Duodenal mucosa (tissue), 2 donors: ENCODE results near the gene RFFL.
A peak's percentile ranks its signal among the peaks of the same experiment; 100 is the strongest.

ENCODE experiments used
- H3K27ac ChIP-seq: one replicate; pipeline ENCODE4 v1.7.0; 2013; ENCODE audit warnings: low read depth, low read length
- H3K27me3 ChIP-seq, 2 donors: one replicate each; pipeline ENCODE4 v1.7.0; 2013; ENCODE audit warnings: low read length in 2 of 2, control low read depth in 1 of 2; ENCODE audit not compliant: insufficient read depth in 2 of 2, control insufficient read depth in 1 of 2
- H3K36me3 ChIP-seq, 2 donors: one replicate each; pipeline ENCODE4 v1.7.0; 2013; ENCODE audit warnings: low read length in 2 of 2, control low read depth in 1 of 2; ENCODE audit not compliant: insufficient read depth in 2 of 2, control insufficient read depth in 1 of 2
- H3K4me1 ChIP-seq, 2 donors: one replicate each; pipeline ENCODE4 v1.7.0; 2013; ENCODE audit warnings: low read length in 2 of 2, control low read depth in 1 of 2; ENCODE audit not compliant: insufficient read depth in 2 of 2, control insufficient read depth in 1 of 2
- H3K4me3 ChIP-seq, 2 donors: one replicate each; pipeline ENCODE4 v1.7.0; 2013; ENCODE audit warnings: low read length in 2 of 2, low read depth in 1 of 2
- H3K9ac ChIP-seq, 2 donors: one replicate each; pipeline ENCODE4 v1.7.0; 2013; ENCODE audit warnings: low read length in 2 of 2, low read depth in 1 of 2
- H3K9me3 ChIP-seq, 2 donors: one replicate each; pipeline ENCODE4 v1.7.0; 2013; ENCODE audit warnings: low read length in 2 of 2, control low read depth in 1 of 2; ENCODE audit not compliant: control insufficient read depth in 1 of 2

The RFFL gene

DNA sequence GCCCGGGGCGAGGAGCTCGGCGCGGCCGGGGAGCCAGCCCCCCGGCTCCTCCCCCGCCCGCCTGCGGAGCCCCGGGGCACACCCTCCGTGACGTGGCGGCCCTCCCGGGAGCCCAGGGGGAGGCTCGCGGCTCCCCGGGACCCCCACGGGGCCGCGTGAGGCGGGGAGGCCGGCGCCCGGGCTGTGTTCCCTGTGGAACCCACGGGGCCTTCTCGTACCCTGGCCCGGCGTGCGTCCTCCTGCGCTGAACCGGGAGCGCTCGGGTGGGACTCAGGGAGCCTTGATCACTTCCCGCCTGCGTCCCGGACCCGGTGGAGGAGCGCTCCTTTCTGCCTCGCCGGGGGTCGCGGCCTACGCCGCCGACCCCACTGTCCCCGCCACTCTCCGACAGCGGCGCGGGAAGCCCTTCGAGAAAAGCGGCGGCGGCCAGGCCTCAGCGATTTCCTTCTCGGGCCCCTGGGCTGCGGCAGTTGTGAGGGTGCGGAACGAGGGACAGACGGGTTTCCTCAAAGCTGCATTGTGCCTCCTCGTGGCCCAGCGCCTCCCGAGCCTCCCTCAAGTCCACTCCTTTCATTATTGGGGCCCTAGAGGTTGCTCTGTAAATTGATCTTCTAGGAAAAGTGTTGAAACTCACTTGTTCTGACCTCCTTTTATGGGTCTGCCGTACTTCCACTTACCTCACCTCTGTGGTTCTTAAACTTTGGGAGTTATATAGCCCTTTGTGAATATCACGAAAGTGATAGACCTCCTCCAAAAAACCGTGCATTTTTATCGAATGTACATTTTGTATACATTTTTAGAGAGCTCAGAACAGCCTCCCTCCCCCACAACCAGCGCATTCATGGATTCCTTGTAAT, 82.6 kb downstream of the RFFL start:
- Histone ChIP-seq H3K27me3 (no peaks in the 10 kb centered on the region), H3K9me3 (no peaks in the 10 kb centered on the region), H3K9ac (peak overlapping the region; percentile 83 to 86), H3K27ac (peak overlapping the region; percentile 94), H3K4me1 (peaks cover 11 to 17% of the 10 kb centered on the region in 2 donors), H3K36me3 (peaks cover 0 to 11% of the 10 kb centered on the region in 2 donors), H3K4me3 (peak overlapping the region; percentile 74 to 85)

DNA sequence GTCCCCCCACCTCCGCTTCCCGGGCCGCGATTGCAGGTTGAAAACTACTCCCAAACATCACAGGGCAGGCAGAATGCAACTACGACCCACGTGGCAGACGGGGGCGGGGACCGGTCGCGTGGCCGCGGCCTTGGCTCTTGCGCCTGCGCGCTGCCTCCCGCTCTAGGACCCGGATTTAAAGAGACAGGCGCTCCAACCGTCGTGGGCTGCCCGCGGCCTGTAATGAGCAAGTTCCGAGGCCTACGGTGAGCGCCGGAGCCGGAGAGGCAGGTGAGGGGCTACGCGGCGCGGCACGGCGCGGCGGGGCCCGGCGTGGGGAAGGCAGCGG, 83.2 kb downstream of the RFFL start, which contains the start of gene LIG3:
TSS of gene LIG3 (plus strand) at position 160 of the 328 bp plus-strand sequence. CDS start 2,494 bp downstream, outside the sequence.
- Histone ChIP-seq H3K9me3 (no peaks in the 10 kb centered on the region), H3K36me3 (peaks cover 0 to 7% of the 10 kb centered on the region in 2 donors), H3K4me1 (peaks cover 11 to 17% of the 10 kb centered on the region in 2 donors), H3K27ac (peak within 1 kb of the TSS; percentile 94), H3K9ac (peak within 1 kb of the TSS; percentile 83 to 86), H3K4me3 (peak within 1 kb of the TSS; percentile 74 to 85), H3K27me3 (no peaks in the 10 kb centered on the region)

DNA sequence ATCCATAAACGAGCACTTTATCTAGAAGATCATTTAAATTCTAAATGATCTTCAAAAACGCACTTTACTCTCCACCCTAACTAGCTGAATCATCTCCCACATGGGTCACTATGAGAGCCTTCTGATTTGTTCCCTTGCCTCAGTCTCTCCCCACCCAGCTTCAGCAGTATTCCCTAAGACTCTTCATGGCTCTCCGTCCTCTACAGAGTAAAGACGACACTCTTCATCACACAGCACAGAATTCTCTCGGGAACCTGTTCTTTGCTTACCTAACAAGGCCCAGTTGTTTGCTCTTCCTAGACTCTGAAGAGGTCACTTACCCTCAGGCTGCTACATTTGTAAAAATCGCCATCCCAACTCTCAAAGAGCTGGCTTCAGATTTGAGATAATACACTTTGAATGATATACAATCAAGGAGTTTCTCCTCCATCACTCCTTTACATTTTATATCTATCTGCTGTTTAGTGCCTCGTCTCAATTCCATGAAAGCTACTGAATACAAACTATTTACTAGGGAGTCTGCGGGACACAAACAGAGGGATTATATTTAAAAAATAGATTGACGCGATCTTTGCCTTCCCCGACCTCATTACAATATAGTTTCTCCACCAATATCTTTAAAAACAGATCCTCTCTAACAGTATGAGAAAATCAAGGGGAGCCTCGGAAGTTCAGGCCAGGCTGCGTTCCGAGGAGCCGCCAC, 83.7 kb downstream of the RFFL start:
- peaks cover 0 to 7% of the 10 kb centered on the region in 2 donors for H3K36me3 ChIP-seq
- peak overlapping the region; percentile 37 for H3K27ac ChIP-seq
- H3K27me3 ChIP-seq: no peaks in the 10 kb centered on the region
- H3K9me3 ChIP-seq: no peaks in the 10 kb centered on the region
- peak overlapping the region; percentile 74 to 85 for H3K4me3 ChIP-seq
- peaks cover 11 to 17% of the 10 kb centered on the region in 2 donors for H3K4me1 ChIP-seq
- peak overlapping the region; percentile 16 to 83 for H3K9ac ChIP-seq

DNA sequence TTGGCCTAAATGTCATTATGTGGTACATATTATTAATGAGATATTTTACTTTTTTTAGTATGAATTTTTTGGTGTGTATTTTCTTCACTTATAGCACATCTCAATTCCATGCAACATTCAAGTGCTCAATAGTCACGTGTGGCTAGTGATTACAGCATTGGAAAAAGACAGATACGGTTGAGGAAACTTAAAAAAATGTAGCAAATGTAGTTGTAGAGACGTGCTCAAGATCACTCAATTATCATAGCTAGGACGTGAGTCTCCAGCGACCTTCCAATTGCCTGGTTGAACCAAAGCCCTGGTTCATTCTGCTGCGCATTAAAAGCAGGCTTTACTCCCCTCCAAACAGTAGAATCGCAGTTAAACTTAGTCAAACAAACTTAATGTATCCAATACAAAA, 84.4 kb downstream of the RFFL start:
- Histone ChIP-seq H3K4me1 (peaks cover 11 to 17% of the 10 kb centered on the region in 2 donors), H3K27me3 (no peaks in the 10 kb centered on the region), H3K4me3 (no peak overlapping the region), H3K36me3 (peaks cover 0 to 3% of the 10 kb centered on the region in 2 donors), H3K27ac (no peak overlapping the region), H3K9ac (peak overlapping the region in 1 of 2 donors; percentile 83), H3K9me3 (no peaks in the 10 kb centered on the region)

GRCh38 chr17:34974794-34975785, 88.4 kb downstream of the RFFL start:
- Histone ChIP-seq H3K9ac (no peak overlapping the region), H3K4me3 (no peak overlapping the region), H3K9me3 (no peaks in the 10 kb centered on the region), H3K27me3 (no peaks in the 10 kb centered on the region), H3K36me3 (no peaks in the 10 kb centered on the region), H3K4me1 (peaks cover 0 to 8% of the 10 kb centered on the region in 2 donors), H3K27ac (no peak overlapping the region)

GRCh38 chr17:34974179-34974578, 89.3 kb downstream of the RFFL start:
- no peak overlapping the region for H3K4me3 ChIP-seq
- no peak overlapping the region for H3K9ac ChIP-seq
- H3K36me3 ChIP-seq: no peaks in the 10 kb centered on the region
- H3K27me3 ChIP-seq: no peaks in the 10 kb centered on the region
- H3K4me1 ChIP-seq: peaks cover 0 to 1% of the 10 kb centered on the region in 2 donors
- no peaks in the 10 kb centered on the region for H3K9me3 ChIP-seq
- H3K27ac ChIP-seq: no peak overlapping the region

- Histone ChIP-seq H3K36me3 (peaks cover 12 to 24% of the 10 kb centered on the region in 2 donors), H3K9ac (peak within 1 kb of the TSS; percentile 96 to 99), H3K4me1 (peaks cover 11 to 18% of the 10 kb centered on the region in 2 donors), H3K27me3 (no peaks in the 10 kb centered on the region), H3K4me3 (peak within 1 kb of the TSS; percentile 90 to 100), H3K27ac (peak within 1 kb of the TSS; percentile 93), H3K9me3 (no peaks in the 10 kb centered on the region)
These were observed 102.2 kb downstream of the RFFL start, which contains the start of the genes CCT6B and ZNF830 for GRCh38 chr17:34961093-34961911. TSS of gene CCT6B (minus strand) at chr17:34961460. CDS start at chr17:34961393, 67 bp downstream. TSS of gene ZNF830 (plus strand) at chr17:34961540. CDS start at chr17:34961567, 27 bp downstream.

GRCh38 chr17:34958438-34958837, 105.1 kb downstream of the RFFL start:
- Histone ChIP-seq H3K9me3 (no peaks in the 10 kb centered on the region), H3K36me3 (no peaks in the 10 kb centered on the region), H3K4me3 (no peak overlapping the region), H3K9ac (no peak overlapping the region), H3K27ac (no peak overlapping the region), H3K4me1 (peaks cover 11 to 18% of the 10 kb centered on the region in 2 donors), H3K27me3 (no peaks in the 10 kb centered on the region)
